GM12878 (cell line): ENCODE measurements around the gene BHLHA15. TPM values are rescaled to one million over a fixed set of nuclear protein-coding genes. Genes with fewer than 3 reads are reported as not detected.

Experiments
- ATAC-seq: fragments of 200-7000 bp; cut with Tn5 transposase; 3 replicates; pipeline ENCODE4 v1.9.1; 2020; ENCODE audit warnings: mild to moderate bottlenecking, moderate library complexity
- BruUV-seq: library from RNA; stranded (reverse); fragments of 400-500 nt; replicated peaks from 2 replicates; lab custom pipeline; 2021; lab: Mats Ljungman, UMichigan
- CTCF ChIA-PET: fragments of 300-600 bp; sonication (Branson Sonifier 250); formaldehyde crosslinking; extraction: SDS; loops from one replicate; lab custom pipeline; 2021; ENCODE audit warnings: inconsistent platforms; lab: Yijun Ruan, JAX
- POLR2A ChIA-PET: fragments of 350-600 bp; formaldehyde crosslinking; extraction: SDS; loops from one replicate; lab custom pipeline; 2021; ENCODE audit warnings: inconsistent platforms; lab: Charles Lee
- RAD21 ChIA-PET: fragments of 300-600 bp; sonication (Branson Sonifier 250); formaldehyde crosslinking; loops from one replicate; lab custom pipeline; 2023; ENCODE audit warnings: antibody characterized with exemption; ENCODE audit not compliant: unreplicated experiment; lab: Charles Lee
- SMC1A ChIA-PET: fragments of 300-600 bp; sonication (Branson Sonifier 250); formaldehyde crosslinking; loops from one replicate; lab custom pipeline; 2023; ENCODE audit not compliant: unreplicated experiment, uncharacterized antibody; lab: Charles Lee
- DNase-seq: peaks from one replicate; pipeline ENCODE4 v3.0.0-alpha.2; 2011; ENCODE audit warnings: low read depth, low spot score
- FAIRE-seq: peaks from 3 replicates; lab custom pipeline; 2011; peaks lifted over from hg19 to GRCh38; lab: Jason Lieb, UNC
- H2AFZ ChIP-seq: 2 replicates; pipeline ENCODE4 v1.6.0; 2011; ENCODE audit warnings: low read depth, low read length, control low read depth; ENCODE audit not compliant: control insufficient read depth
- H3K27ac ChIP-seq: 2 replicates; pipeline ENCODE4 v1.5.1; 2011; ENCODE audit warnings: control low read depth; ENCODE audit not compliant: control insufficient read depth, insufficient read depth
- H3K27me3 ChIP-seq, 2 experiments: replicated peaks in 1 of 2; 2 replicates each; pipeline versions ENCODE4 v1.6.0 to v1.6.1; 2011; ENCODE audit warnings: low read length in 1 of 2; ENCODE audit not compliant: control insufficient read depth in 2 of 2, insufficient read depth in 2 of 2
- H3K36me3 ChIP-seq, 2 experiments: 2 replicates each; pipeline ENCODE4 v1.5.1; 2011; ENCODE audit warnings: low read length in 1 of 2; ENCODE audit not compliant: control insufficient read depth in 2 of 2, insufficient read depth in 2 of 2
- H3K4me1 ChIP-seq: 2 replicates; pipeline ENCODE4 v1.6.1; 2011; ENCODE audit warnings: mild to moderate bottlenecking, low read length, moderate library complexity, mixed read lengths; ENCODE audit not compliant: control insufficient read depth, insufficient read depth
- H3K4me2 ChIP-seq: 2 replicates; pipeline ENCODE4 v1.6.0; 2011; ENCODE audit warnings: control low read depth; ENCODE audit not compliant: control insufficient read depth, insufficient read depth
- H3K4me3 ChIP-seq: fragments of 200-600 bp; sonication (generic); 2 replicates; pipeline ENCODE4 v1.5.1; 2016
- H3K79me2 ChIP-seq: 2 replicates; pipeline ENCODE4 v1.6.0; 2011; ENCODE audit warnings: low read length; ENCODE audit not compliant: control insufficient read depth, insufficient read depth
- H3K9ac ChIP-seq: 2 replicates; pipeline ENCODE4 v1.8.0; 2011; ENCODE audit warnings: low read length, control low read depth, mixed read lengths; ENCODE audit not compliant: control insufficient read depth, insufficient read depth
- H3K9me3 ChIP-seq: replicated peaks from 3 replicates; pipeline ENCODE4 v1.5.1; 2011; ENCODE audit warnings: mild to moderate bottlenecking, low read length; ENCODE audit not compliant: control insufficient read depth, insufficient read depth
- H4K20me1 ChIP-seq: 2 replicates; pipeline ENCODE4 v1.6.0; 2011; ENCODE audit not compliant: control insufficient read depth, insufficient read depth
- BHLHE40 ChIP-seq, 2 experiments: fragments of 450-650 bp in 1 of 2; IDR thresholded peaks; 2 replicates each; pipeline ENCODE4 v1.6.1; 2011 to 2017; ENCODE audit warnings: low read depth in 2 of 2, borderline replicate concordance in 1 of 2, improper control_type of control experiment in 1 of 2, low read length in 1 of 2, mild to moderate bottlenecking in 1 of 2
- CHD4 ChIP-seq: fragments of 200-600 bp; sonication (generic); IDR thresholded peaks from 2 replicates; pipeline ENCODE4 v1.6.1; 2016; ENCODE audit warnings: mild to moderate bottlenecking
- KDM1A ChIP-seq: fragments of 200-600 bp; sonication (generic); IDR thresholded peaks from 2 replicates; pipeline ENCODE4 v1.6.1; 2016; ENCODE audit warnings: borderline replicate concordance
- MEF2A ChIP-seq: IDR thresholded peaks from 2 replicates; pipeline ENCODE4 v1.6.1; 2011; ENCODE audit warnings: low read depth, mild to moderate bottlenecking, low read length, moderate library complexity; ENCODE audit not compliant: insufficient read depth
- POLR2A ChIP-seq: IDR thresholded peaks from 2 replicates; pipeline ENCODE4 v1.6.1; 2011; ENCODE audit warnings: low read depth, mild to moderate bottlenecking, low read length
- RBBP5 ChIP-seq: fragments of 200-600 bp; sonication (generic); conservative IDR thresholded peaks from 2 replicates; pipeline ENCODE4 v1.6.1; 2016
- RUNX3 ChIP-seq: IDR thresholded peaks from 2 replicates; pipeline ENCODE4 v1.6.1; 2012; ENCODE audit warnings: low read length, inconsistent platforms
- WGBS: methylation state at CpG from one replicate; pipeline ENCODE4 v1.1.6; 2016; ENCODE audit warnings: low lambda C conversion rate; ENCODE audit not compliant: insufficient replicate concordance, insufficient coverage; ENCODE audit errors: missing lambda C conversion rate; 5-methylcytosine and 5-hydroxymethylcytosine counted together
- in situ Hi-C: fragments of 300-500 bp; cut with MboI; formaldehyde crosslinking; loops from 9 replicates; pipeline ENCODE4 v1.14.3; 2018; ENCODE audit warnings: mixed read lengths
- intact Hi-C: fragments of 100-400 bp; cut with micrococcal nuclease; formaldehyde crosslinking; loops from one replicate; pipeline ENCODE4 v1.14.2; 2022; ENCODE audit not compliant: unreplicated experiment
- polyA plus RNA-seq, 11 experiments: library from polyadenylated mRNA; depleted of rRNA in 4 of 11; unstranded in 6 of 11; stranded (reverse) in 5 of 11; fragments of >200 nt; fragmentation: Nextera tagmentation in 4 of 11; fragmentation: Illumina TruSeq in 1 of 11; extraction: Ambion mirVana in 4 of 11; extraction: Trizol in 1 of 11; gene quantifications; 1 replicate in 1 of 11; 2 replicates in 10 of 11; pipeline versions ENCODE4 v1.2.1 to v1.2.3, GENCODE V29; 2011 to 2016; ENCODE audit warnings: inconsistent platforms in 2 of 11, missing spikeins in 2 of 11, low read depth in 1 of 11
- total RNA-seq, 4 experiments: library from RNA; depleted of rRNA in 3 of 4; stranded (reverse); fragments of >200 nt in 3 of 4; fragmentation: Illumina TruSeq in 1 of 4; extraction: Trizol in 1 of 4; gene quantifications; 2 replicates each; pipeline versions ENCODE4 v1.2.1 to v1.2.3, GENCODE V29; 2013 to 2021
- TF ChIP-seq, protein P1 (sequence below): fragments of 450-650 bp; IDR thresholded peaks from 2 replicates; pipeline ENCODE4 v1.6.1; 2018; ENCODE audit warnings: borderline replicate concordance, mild to moderate bottlenecking; ENCODE audit not compliant: partially characterized antibody
- TF ChIP-seq, protein P2 (sequence below): fragments of 150-350 bp; IDR thresholded peaks from 2 replicates; pipeline ENCODE4 v1.6.1; 2016; ENCODE audit warnings: low read depth, low read length
- TF ChIP-seq, protein P3 (sequence below): IDR thresholded peaks from 2 replicates; pipeline ENCODE4 v1.6.1; 2011; ENCODE audit warnings: borderline replicate concordance, low read depth, mild to moderate bottlenecking, moderate library complexity, low read length; ENCODE audit not compliant: insufficient read depth, poor library complexity, severe bottlenecking
- TF ChIP-seq, protein P4 (sequence below): fragments of 450-650 bp; IDR thresholded peaks from 2 replicates; pipeline ENCODE4 v1.6.1; 2018; ENCODE audit warnings: mild to moderate bottlenecking, low read depth, moderate library complexity; ENCODE audit not compliant: partially characterized antibody
- TF ChIP-seq, protein P5 (sequence below): fragments of 150-350 bp; IDR thresholded peaks from 2 replicates; pipeline ENCODE4 v1.6.1; 2014; ENCODE audit warnings: mild to moderate bottlenecking, low read depth, low read length

BHLHA15 gene
- total and polyA plus RNA-seq, 10 of the 15 experiments (the other 5 are each of a cell fraction or from before 2014, with no cell fraction given) = 0.54 to 4.2 (median 2.5) TPM; not detected in 4

DNA sequence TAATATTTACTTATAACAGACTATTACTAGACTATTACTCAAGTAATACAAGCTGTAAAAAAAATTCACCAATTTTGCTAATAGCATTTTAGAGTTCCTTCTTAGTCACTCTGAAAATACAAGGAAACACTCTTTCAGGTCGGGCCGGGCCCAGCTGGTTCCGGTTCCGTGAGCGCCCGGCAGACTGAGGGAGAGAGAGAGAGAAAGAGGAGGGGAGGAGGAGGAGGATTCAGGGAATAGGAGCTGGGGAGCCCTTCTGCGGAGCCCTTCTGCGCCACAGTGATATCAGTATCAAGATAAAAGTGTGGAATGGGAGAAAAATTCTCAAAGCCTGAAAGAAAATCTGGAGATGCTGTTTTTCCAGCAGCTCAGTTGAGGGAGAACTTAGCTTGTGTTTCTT lies 30.5 kb upstream of the BHLHA15 start:
- FAIRE-seq (no peak), DNase-seq (no peak), ATAC-seq (no peak)
- H3K79me2 ChIP-seq = no peaks in the 10 kb centered on the region
- H3K4me2 ChIP-seq = no peak overlapping the region
- no peaks in the 10 kb centered on the region for H3K27me3 ChIP-seq
- intact Hi-C loops (no loop called here), in situ Hi-C loops (no loop called here)
- no peak overlapping the region for H3K9ac ChIP-seq
- RAD21 ChIA-PET = no interaction called here
- no peaks in the 10 kb centered on the region; the same call in 2 of the 3 replicates for H3K9me3 ChIP-seq
- no peak overlapping the region for H2AFZ ChIP-seq
- POLR2A ChIA-PET = interaction anchor here (1.2 kb wide), 1 partner anchor 12 kb away, joined by 3 read pairs; no protein-coding TSS in a partner anchor
- no peaks in the 10 kb centered on the region; a peak in 1 of 4 replicates for H3K36me3 ChIP-seq
- no TSS peak for BruUV-seq
- SMC1A ChIA-PET = interaction anchor here (1.4 kb wide), 1 partner anchor 158 kb away, joined by 4 read pairs; no protein-coding TSS in a partner anchor
- H3K4me1 ChIP-seq = no peaks in the 10 kb centered on the region
- no peak overlapping the region for H3K27ac ChIP-seq
- H3K4me3 ChIP-seq = no peak overlapping the region
- H4K20me1 ChIP-seq = no peaks in the 10 kb centered on the region
- CTCF ChIA-PET = interaction anchor here (0.9 to 1.1 kb wide), 2 partner anchors 12 to 220 kb away, joined by 4 to 6 read pairs; partner anchors contain the start of gene BAIAP2L1
- 95% methylated on average over 8 of the region's 8 CpGs for WGBS
- TF ChIP-seq CHD4 (no peak), KDM1A (no peak), RBBP5 (no peak), BHLHE40 (IDR thresholded peaks at IDR 0.05; ENCODE audit: borderline replicate concordance in 1 of 2, low read depth in 2 of 2, low read length in 1 of 2) (no peak), POLR2A (no peak), RUNX3 (no peak), MEF2A (no peak)
- TF ChIP-seq, protein P1, sequence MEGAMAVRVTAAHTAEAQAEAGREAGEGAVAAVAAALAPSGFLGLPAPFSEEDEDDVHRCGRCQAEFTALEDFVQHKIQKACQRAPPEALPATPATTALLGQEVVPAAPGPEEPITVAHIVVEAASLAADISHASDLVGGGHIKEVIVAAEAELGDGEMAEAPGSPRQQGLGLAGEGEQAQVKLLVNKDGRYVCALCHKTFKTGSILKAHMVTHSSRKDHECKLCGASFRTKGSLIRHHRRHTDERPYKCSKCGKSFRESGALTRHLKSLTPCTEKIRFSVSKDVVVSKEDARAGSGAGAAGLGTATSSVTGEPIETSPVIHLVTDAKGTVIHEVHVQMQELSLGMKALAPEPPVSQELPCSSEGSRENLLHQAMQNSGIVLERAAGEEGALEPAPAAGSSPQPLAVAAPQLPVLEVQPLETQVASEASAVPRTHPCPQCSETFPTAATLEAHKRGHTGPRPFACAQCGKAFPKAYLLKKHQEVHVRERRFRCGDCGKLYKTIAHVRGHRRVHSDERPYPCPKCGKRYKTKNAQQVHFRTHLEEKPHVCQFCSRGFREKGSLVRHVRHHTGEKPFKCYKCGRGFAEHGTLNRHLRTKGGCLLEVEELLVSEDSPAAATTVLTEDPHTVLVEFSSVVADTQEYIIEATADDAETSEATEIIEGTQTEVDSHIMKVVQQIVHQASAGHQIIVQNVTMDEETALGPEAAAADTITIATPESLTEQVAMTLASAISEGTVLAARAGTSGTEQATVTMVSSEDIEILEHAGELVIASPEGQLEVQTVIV = no peak
- TF ChIP-seq, protein P2, sequence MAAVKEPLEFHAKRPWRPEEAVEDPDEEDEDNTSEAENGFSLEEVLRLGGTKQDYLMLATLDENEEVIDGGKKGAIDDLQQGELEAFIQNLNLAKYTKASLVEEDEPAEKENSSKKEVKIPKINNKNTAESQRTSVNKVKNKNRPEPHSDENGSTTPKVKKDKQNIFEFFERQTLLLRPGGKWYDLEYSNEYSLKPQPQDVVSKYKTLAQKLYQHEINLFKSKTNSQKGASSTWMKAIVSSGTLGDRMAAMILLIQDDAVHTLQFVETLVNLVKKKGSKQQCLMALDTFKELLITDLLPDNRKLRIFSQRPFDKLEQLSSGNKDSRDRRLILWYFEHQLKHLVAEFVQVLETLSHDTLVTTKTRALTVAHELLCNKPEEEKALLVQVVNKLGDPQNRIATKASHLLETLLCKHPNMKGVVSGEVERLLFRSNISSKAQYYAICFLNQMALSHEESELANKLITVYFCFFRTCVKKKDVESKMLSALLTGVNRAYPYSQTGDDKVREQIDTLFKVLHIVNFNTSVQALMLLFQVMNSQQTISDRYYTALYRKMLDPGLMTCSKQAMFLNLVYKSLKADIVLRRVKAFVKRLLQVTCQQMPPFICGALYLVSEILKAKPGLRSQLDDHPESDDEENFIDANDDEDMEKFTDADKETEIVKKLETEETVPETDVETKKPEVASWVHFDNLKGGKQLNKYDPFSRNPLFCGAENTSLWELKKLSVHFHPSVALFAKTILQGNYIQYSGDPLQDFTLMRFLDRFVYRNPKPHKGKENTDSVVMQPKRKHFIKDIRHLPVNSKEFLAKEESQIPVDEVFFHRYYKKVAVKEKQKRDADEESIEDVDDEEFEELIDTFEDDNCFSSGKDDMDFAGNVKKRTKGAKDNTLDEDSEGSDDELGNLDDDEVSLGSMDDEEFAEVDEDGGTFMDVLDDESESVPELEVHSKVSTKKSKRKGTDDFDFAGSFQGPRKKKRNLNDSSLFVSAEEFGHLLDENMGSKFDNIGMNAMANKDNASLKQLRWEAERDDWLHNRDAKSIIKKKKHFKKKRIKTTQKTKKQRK = no peak
- TF ChIP-seq, protein P3, sequence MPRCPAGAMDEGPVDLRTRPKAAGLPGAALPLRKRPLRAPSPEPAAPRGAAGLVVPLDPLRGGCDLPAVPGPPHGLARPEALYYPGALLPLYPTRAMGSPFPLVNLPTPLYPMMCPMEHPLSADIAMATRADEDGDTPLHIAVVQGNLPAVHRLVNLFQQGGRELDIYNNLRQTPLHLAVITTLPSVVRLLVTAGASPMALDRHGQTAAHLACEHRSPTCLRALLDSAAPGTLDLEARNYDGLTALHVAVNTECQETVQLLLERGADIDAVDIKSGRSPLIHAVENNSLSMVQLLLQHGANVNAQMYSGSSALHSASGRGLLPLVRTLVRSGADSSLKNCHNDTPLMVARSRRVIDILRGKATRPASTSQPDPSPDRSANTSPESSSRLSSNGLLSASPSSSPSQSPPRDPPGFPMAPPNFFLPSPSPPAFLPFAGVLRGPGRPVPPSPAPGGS = no peak
- TF ChIP-seq, protein P4, sequence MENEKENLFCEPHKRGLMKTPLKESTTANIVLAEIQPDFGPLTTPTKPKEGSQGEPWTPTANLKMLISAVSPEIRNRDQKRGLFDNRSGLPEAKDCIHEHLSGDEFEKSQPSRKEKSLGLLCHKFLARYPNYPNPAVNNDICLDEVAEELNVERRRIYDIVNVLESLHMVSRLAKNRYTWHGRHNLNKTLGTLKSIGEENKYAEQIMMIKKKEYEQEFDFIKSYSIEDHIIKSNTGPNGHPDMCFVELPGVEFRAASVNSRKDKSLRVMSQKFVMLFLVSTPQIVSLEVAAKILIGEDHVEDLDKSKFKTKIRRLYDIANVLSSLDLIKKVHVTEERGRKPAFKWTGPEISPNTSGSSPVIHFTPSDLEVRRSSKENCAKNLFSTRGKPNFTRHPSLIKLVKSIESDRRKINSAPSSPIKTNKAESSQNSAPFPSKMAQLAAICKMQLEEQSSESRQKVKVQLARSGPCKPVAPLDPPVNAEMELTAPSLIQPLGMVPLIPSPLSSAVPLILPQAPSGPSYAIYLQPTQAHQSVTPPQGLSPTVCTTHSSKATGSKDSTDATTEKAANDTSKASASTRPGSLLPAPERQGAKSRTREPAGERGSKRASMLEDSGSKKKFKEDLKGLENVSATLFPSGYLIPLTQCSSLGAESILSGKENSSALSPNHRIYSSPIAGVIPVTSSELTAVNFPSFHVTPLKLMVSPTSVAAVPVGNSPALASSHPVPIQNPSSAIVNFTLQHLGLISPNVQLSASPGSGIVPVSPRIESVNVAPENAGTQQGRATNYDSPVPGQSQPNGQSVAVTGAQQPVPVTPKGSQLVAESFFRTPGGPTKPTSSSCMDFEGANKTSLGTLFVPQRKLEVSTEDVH = no peak
- TF ChIP-seq, protein P5, sequence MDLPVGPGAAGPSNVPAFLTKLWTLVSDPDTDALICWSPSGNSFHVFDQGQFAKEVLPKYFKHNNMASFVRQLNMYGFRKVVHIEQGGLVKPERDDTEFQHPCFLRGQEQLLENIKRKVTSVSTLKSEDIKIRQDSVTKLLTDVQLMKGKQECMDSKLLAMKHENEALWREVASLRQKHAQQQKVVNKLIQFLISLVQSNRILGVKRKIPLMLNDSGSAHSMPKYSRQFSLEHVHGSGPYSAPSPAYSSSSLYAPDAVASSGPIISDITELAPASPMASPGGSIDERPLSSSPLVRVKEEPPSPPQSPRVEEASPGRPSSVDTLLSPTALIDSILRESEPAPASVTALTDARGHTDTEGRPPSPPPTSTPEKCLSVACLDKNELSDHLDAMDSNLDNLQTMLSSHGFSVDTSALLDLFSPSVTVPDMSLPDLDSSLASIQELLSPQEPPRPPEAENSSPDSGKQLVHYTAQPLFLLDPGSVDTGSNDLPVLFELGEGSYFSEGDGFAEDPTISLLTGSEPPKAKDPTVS = no peak
